CD4-positive, alpha-beta memory T cell (primary cell): ENCODE results near the gene G6PC3. TPM values are rescaled to one million over a fixed set of nuclear protein-coding genes. Genes with fewer than 3 reads are reported as not detected.
"Not testable (repeated sequence)": the region's sequence is repeated elsewhere in the genome, so short reads cannot be mapped to it uniquely, and the experiment has no call there.

Experiments
- CTCF ChIA-PET: fragments of 350-600 bp; sonication (Branson Sonifier 250); formaldehyde crosslinking; loops from one replicate; lab custom pipeline; 2021; ENCODE audit warnings: inconsistent platforms; ENCODE audit not compliant: partially characterized antibody; lab: Charles Lee
- POLR2A ChIA-PET: fragments of 350-600 bp; sonication (Branson Sonifier 250); formaldehyde crosslinking; loops from one replicate; lab custom pipeline; 2021; ENCODE audit not compliant: partially characterized antibody; lab: Charles Lee
- DNase-seq, 5 donors: peaks; one replicate each; pipeline versions ENCODE4 v3.0.0 to v3.0.0-alpha.2; 2020 to 2022; ENCODE audit warnings: mixed read lengths in 1 of 5
- H3K27ac ChIP-seq: one replicate; pipeline ENCODE4 v1.7.0; 2013; ENCODE audit warnings: low read depth, low read length
- H3K27me3 ChIP-seq: 2 replicates; pipeline ENCODE4 v1.7.0; 2013; ENCODE audit warnings: mild to moderate bottlenecking, low read length, moderate library complexity; ENCODE audit not compliant: insufficient read depth
- H3K36me3 ChIP-seq: 2 replicates; pipeline ENCODE4 v1.7.0; 2013; ENCODE audit warnings: mild to moderate bottlenecking, low read length, moderate library complexity; ENCODE audit not compliant: insufficient read depth
- H3K4me1 ChIP-seq: 2 replicates; pipeline ENCODE4 v1.7.0; 2013; ENCODE audit warnings: mild to moderate bottlenecking, low read length, moderate library complexity; ENCODE audit not compliant: insufficient read depth
- H3K4me3 ChIP-seq, 2 donors: one replicate each; pipeline ENCODE4 v1.7.0; 2013; ENCODE audit warnings: low read length in 2 of 2, mild to moderate bottlenecking in 1 of 2
- H3K9me3 ChIP-seq, 2 donors: one replicate each; pipeline ENCODE4 v1.7.0; 2013; ENCODE audit warnings: low read length in 2 of 2, control low read depth in 1 of 2; ENCODE audit not compliant: control insufficient read depth in 1 of 2
- H3K27ac Mint-ChIP-seq, 7 donors: one replicate each; pipeline ENCODE4 v1.8.0; 2020 to 2021; ENCODE audit warnings: mixed read lengths in 7 of 7, mild to moderate bottlenecking in 6 of 7, inconsistent platforms in 3 of 7, moderate library complexity in 3 of 7
- H3K27me3 Mint-ChIP-seq, 2 donors: one replicate each; pipeline ENCODE4 v1.8.0; 2020 to 2021; ENCODE audit warnings: mixed read lengths in 2 of 2
- H3K36me3 Mint-ChIP-seq, 2 donors: one replicate each; pipeline ENCODE4 v1.8.0; 2020 to 2021; ENCODE audit warnings: mixed read lengths in 2 of 2, inconsistent platforms in 1 of 2, mild to moderate bottlenecking in 1 of 2
- H3K4me1 Mint-ChIP-seq, 4 donors: one replicate each; pipeline ENCODE4 v1.8.0; 2020 to 2021; ENCODE audit warnings: mixed read lengths in 4 of 4, mild to moderate bottlenecking in 1 of 4
- H3K4me3 Mint-ChIP-seq, 8 donors: one replicate each; pipeline ENCODE4 v1.8.0; 2020 to 2021; ENCODE audit warnings: mixed read lengths in 8 of 8, mild to moderate bottlenecking in 7 of 8, moderate library complexity in 6 of 8, inconsistent platforms in 3 of 8
- H3K9me3 Mint-ChIP-seq, 8 donors: one replicate each; pipeline ENCODE4 v1.8.0; 2020 to 2021; ENCODE audit warnings: mixed read lengths in 8 of 8, mild to moderate bottlenecking in 5 of 8, inconsistent platforms in 3 of 8, moderate library complexity in 1 of 8
- intact Hi-C: fragments of 100-400 bp; cut with micrococcal nuclease; formaldehyde crosslinking; loops from one replicate; pipeline ENCODE4 v1.15.1; 2023
- polyA plus RNA-seq, 2 donors: library from polyadenylated mRNA; unstranded; fragments of 300-500 nt; fragmentation: Illumina TruSeq; gene quantifications; one replicate each; pipeline ENCODE4 v1.2.3, GENCODE V29; 2021
- total RNA-seq, 2 experiments: library from RNA; stranded (reverse); gene quantifications; one replicate each; pipeline ENCODE4 v1.2.3, GENCODE V29; 2021

Gene G6PC3
- total and polyA plus RNA-seq, 4 experiments from 2014 or later, result 10.6 to 17.9 (median 13.7) TPM

DNA sequence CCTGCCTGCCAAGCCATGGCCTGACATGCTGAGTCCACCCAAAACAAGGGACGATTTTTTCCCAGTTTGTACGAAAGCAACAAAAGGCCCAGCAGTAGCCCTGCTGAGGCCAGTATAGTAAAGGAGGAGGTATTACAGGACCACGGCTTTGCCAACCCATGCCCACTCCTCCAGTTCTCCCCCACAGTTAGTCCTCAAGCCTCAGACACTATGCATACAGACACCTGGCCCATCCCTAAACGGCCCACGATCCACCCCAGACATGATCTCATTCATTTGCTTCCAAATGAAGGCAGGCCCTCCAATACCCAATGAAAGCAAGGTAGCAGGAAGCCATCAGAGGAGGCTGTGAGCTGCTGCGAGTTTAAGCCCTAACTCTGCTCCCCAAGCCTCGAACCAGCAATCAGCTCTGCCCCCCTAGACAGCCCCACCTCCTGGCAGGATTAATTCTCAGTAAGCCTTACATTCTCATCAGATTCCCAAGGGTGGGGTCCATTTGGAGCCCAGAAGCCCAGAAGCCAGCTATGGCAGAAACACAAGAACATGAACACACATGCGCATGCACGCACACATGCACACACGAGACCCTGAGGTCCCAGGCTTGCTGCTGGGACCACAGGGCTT is 48.0 kb downstream of the G6PC3 start:
- Histone ChIP-seq H3K27ac (no peak overlapping the region), H3K9me3 (no peaks in the 10 kb centered on the region), H3K27me3 (no peaks in the 10 kb centered on the region), H3K4me3 (no peak overlapping the region), H3K4me1 (peaks cover 24% of the 10 kb centered on the region), H3K36me3 (peaks cover 9% of the 10 kb centered on the region)
- ChIA-PET CTCF (interaction anchor here (0.5 to 1.1 kb wide), 3 partner anchors 8 to 55 kb away, joined by 3 read pairs; no protein-coding TSS in a partner anchor), POLR2A (no interaction called here)
- Mint-ChIP-seq H3K9me3 (no peaks in the 10 kb centered on the region), H3K4me3 (no peak overlapping the region), H3K27me3 (no peaks in the 10 kb centered on the region), H3K4me1 (peaks cover 30 to 71% (median 42%) of the 10 kb centered on the region in 4 donors), H3K27ac (peak overlapping the region in 4 of 7 donors; percentile 8 to 87 (median 14)), H3K36me3 (peaks cover 8 to 22% of the 10 kb centered on the region in 2 donors)
- intact Hi-C loops, result no loop called here
- DNase-seq, result no peak

DNA sequence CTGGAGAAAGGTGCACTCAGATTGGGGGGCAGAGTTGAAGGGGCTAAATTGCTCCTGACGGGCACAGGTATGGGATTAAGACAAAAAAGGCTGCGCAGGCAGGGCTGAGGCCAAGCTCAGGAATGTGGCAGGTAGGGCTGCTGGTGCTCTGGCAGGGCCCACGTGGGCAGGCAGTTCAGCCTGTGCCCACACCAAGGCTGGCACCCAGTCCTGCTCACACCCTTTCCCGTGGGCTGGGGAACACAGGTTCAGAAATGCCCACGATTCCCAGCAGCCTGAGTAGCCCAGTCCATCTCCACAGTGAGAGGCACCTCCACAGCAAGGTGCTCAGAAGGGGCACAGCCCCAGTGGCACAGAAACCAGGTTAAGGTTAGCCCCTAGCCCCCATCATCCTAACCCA is 48.5 kb downstream of the G6PC3 start:
- H3K4me3 ChIP-seq, result no peak overlapping the region
- peaks cover 27% of the 10 kb centered on the region for H3K4me1 ChIP-seq
- H3K36me3 ChIP-seq, result peaks cover 8% of the 10 kb centered on the region
- no peak overlapping the region for H3K27ac ChIP-seq
- Mint-ChIP-seq H3K9me3 (no peaks in the 10 kb centered on the region), H3K36me3 (peaks cover 8 to 24% of the 10 kb centered on the region in 2 donors), H3K4me1 (peaks cover 30 to 73% (median 44%) of the 10 kb centered on the region in 4 donors), H3K27ac (peak overlapping the region in 3 of 7 donors; percentile 16 to 87 (median 63)), H3K27me3 (no peaks in the 10 kb centered on the region), H3K4me3 (no peak overlapping the region)
- POLR2A ChIA-PET, result no interaction called here
- H3K9me3 ChIP-seq, result no peaks in the 10 kb centered on the region
- no peaks in the 10 kb centered on the region for H3K27me3 ChIP-seq
- CTCF ChIA-PET, result interaction anchor here (0.5 kb wide), 1 partner anchor 54 kb away, joined by 3 read pairs; no protein-coding TSS in a partner anchor
- intact Hi-C loops, result no loop called here
- no peak for DNase-seq

DNA sequence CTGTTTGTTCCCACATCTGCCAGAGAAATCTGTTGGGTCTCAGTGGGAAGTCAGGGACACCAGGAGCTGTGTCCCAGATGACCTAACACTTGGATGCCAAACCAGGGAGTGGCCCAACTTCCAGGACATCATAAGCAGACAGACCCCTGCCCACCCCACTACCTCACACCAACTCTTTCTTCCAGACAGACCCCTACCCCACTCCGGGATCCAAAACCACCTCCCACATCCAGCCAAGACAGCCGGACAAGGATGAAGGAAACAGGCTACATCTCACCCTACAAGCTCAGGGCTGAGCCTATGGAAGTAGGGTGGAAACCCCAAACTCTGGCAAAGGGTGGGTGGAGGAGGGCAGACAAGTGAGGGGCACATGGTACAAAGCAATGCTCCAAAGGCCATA is 49.3 kb downstream of the G6PC3 start:
- Histone ChIP-seq H3K27ac (no peak overlapping the region), H3K27me3 (no peaks in the 10 kb centered on the region), H3K36me3 (peaks cover 8% of the 10 kb centered on the region), H3K4me3 (no peak overlapping the region), H3K9me3 (no peaks in the 10 kb centered on the region), H3K4me1 (peaks cover 30% of the 10 kb centered on the region)
- POLR2A ChIA-PET, result no interaction called here
- Mint-ChIP-seq H3K27me3 (no peaks in the 10 kb centered on the region), H3K4me1 (peaks cover 32 to 71% (median 47%) of the 10 kb centered on the region in 4 donors), H3K9me3 (no peaks in the 10 kb centered on the region), H3K27ac (peak overlapping the region in 2 of 7 donors; percentile 53 to 63), H3K4me3 (no peak overlapping the region), H3K36me3 (peaks cover 8 to 24% of the 10 kb centered on the region in 2 donors)
- CTCF ChIA-PET, result no interaction called here
- DNase-seq, result no peak
- intact Hi-C loops, result loop anchor here (5.0 to 10.0 kb wide), 3 partner anchors 177 to 845 kb away; partner anchors contain the start of genes C1QL1 and PPY

DNA sequence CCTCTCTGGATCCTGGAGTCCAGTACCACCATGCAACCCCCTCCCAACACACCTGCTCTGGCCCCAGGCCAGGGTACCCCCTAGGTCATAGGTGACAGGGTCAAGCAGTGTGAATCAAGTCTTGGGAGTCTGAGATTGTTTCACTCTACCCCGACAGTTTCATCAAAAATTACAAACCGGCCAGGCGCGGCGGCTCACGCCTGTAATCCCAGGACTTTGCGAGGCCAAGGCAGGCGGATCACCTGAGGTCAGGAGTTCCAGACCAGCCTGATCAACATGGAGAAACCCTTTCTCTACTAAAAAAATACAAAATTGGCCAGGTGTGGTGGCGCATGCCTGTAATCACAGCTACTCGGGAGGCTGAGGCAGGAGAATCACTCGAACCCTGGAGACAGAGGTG is 49.7 kb downstream of the G6PC3 start:
- not testable (repeated sequence) for H3K9me3 Mint-ChIP-seq

DNA sequence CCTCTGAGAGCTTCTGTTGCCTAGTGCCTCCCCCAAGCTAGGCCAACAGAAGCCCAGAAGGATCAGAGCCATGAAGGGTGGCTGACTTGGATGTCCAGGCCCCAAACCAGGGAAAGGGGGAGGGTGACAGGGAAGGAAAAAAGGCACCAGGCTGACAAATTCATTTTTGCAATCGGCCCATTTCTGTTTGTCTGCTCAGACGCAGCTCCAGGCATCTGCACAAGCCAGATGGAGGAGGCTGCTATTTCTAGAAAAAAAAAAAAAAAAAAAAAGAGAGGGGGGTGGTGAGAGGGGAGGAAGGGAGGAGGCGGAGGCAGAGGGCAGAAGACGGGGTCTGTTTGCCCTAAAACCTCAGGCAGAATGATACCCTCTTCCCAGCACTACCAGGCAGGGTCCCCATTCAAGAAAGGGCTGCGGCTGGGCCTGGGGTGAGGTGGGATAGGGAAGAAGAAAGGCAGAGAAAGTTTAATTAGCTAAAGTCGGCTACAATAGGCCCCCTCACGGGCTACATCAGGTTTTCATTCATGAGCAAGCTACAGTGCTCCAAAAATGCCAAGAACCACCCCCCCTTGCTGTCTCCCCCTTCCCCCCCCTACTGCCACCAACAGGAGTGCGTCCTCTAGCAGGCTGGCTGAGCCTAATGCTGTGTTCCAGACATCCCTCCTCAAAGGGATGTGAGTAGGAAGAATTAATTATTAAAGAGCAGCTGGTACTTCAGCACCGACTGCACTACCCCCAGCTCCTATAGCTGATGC is 50.5 kb downstream of the G6PC3 start:
- H3K27ac Mint-ChIP-seq, result peak overlapping the region in 6 of 7 donors; percentile 94 to 97 (median 96)
- peaks cover 8 to 20% of the 10 kb centered on the region in 2 donors for H3K36me3 Mint-ChIP-seq
- no peaks in the 10 kb centered on the region for H3K27me3 ChIP-seq
- H3K27me3 Mint-ChIP-seq, result no peaks in the 10 kb centered on the region
- no peaks in the 10 kb centered on the region for H3K9me3 ChIP-seq
- no peak overlapping the region for H3K4me3 ChIP-seq
- ChIA-PET POLR2A (interaction anchor here (0.8 to 3.0 kb wide), 2 partner anchors 10 to 100 kb away, joined by 3 to 29 read pairs; partner anchors contain the start of gene UBTF), CTCF (interaction anchor here (0.6 to 0.7 kb wide), 2 partner anchors 43 to 210 kb away, joined by 3 read pairs; no protein-coding TSS in a partner anchor)
- peak overlapping the region in 7 of 8 donors; percentile 73 to 94 (median 92) for H3K4me3 Mint-ChIP-seq
- peaks cover 32 to 67% (median 47%) of the 10 kb centered on the region in 4 donors for H3K4me1 Mint-ChIP-seq
- H3K36me3 ChIP-seq, result peaks cover 5% of the 10 kb centered on the region
- H3K9me3 Mint-ChIP-seq, result no peaks in the 10 kb centered on the region
- intact Hi-C loops, result loop anchor here (5.0 to 10.0 kb wide), 3 partner anchors 179 to 844 kb away; partner anchors contain the start of genes C1QL1 and PPY
- H3K4me1 ChIP-seq, result peaks cover 30% of the 10 kb centered on the region
- H3K27ac ChIP-seq, result no peak overlapping the region
- DNase-seq, result no peak

More for the DNA sequence above, 49.7 kb downstream of the G6PC3 start:
- H3K4me3 ChIP-seq, H3K27me3 Mint-ChIP-seq, H3K27ac ChIP-seq, DNase-seq, CTCF ChIA-PET, H3K36me3 ChIP-seq, H3K9me3 ChIP-seq, H3K27me3 ChIP-seq: not testable (repeated sequence)
- Mint-ChIP-seq H3K4me3 (peak overlapping the region in 3 of 8 donors; percentile 10 to 46 (median 39)), H3K36me3 (peaks cover 8 to 23% of the 10 kb centered on the region in 2 donors), H3K4me1 (peaks cover 32 to 71% (median 47%) of the 10 kb centered on the region in 4 donors), H3K27ac (peak overlapping the region in 3 of 7 donors; percentile 35 to 54 (median 37))
- peaks cover 30% of the 10 kb centered on the region for H3K4me1 ChIP-seq
- POLR2A ChIA-PET, result interaction anchor here (0.8 kb wide), 1 partner anchor 9 kb away, joined by 3 read pairs; no protein-coding TSS in a partner anchor
- intact Hi-C loops, result loop anchor here (5.0 to 10.0 kb wide), 3 partner anchors 178 to 845 kb away; partner anchors contain the start of genes C1QL1 and PPY

DNA sequence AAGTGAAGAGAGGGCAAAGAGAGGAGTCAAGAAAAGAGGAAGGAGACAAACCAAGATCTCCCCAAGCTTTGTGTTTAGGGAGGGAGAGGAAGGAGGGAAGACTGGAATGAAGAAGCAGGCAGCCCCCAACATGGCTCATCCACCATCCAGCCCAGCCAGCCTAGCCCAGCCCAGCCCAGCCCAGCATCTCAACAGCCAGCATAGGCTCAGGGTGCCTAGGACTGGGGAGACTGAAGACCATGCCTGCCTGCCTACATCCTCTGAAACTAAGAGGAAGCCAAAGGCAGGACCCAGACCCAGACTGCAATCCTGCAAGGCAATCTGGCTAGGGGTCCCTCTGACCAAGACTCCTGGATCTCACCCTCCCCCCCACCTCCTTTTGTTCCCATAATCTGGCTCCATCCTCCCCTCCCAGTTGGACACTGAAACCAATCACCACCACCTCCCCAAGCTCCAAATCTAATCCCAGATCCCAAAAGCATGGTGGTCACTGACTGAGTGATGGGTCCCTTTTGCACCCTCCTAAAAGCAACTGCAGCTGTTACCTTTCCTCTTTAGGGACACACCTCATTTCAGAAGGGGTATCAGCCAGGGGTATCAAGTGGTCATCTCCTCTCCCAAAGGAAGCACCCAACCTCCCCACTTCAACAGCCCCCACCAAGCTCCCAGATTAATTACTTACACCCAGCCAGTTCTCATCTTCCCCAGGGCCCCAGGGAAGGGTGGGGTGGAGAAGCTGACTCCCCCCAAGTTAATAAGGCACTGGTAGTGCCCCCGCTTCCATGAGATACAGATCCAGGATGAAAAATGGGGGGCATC is 51.7 kb downstream of the G6PC3 start:
- DNase-seq, result no peak
- CTCF ChIA-PET, result interaction anchor here (0.8 to 1.8 kb wide), 3 partner anchors 18 to 209 kb away, joined by 3 to 7 read pairs (median 5); no protein-coding TSS in a partner anchor
- H3K27ac ChIP-seq, result peak overlapping the region; percentile 67
- peak overlapping the region; percentile 78 to 93 for H3K4me3 ChIP-seq
- Mint-ChIP-seq H3K27ac (peak overlapping the region; percentile 87 to 97 (median 95)), H3K4me3 (peak overlapping the region; percentile 90 to 95 (median 92)), H3K4me1 (peaks cover 29 to 57% (median 43%) of the 10 kb centered on the region in 4 donors), H3K27me3 (no peaks in the 10 kb centered on the region), H3K9me3 (no peaks in the 10 kb centered on the region), H3K36me3 (peaks cover 0 to 14% of the 10 kb centered on the region in 2 donors)
- intact Hi-C loops, result loop anchor here (2.0 to 10.0 kb wide), 4 partner anchors 115 to 843 kb away; partner anchors contain the start of genes C1QL1 and PPY
- POLR2A ChIA-PET, result interaction anchor here (1.2 to 3.0 kb wide), 12 partner anchors 11 to 202 kb away, joined by 3 to 29 read pairs (median 8); partner anchors contain the start of genes LSM12, SLC25A39, TMEM101 and TMUB2
- peaks cover 30% of the 10 kb centered on the region for H3K4me1 ChIP-seq
- H3K9me3 ChIP-seq, result no peaks in the 10 kb centered on the region
- no peaks in the 10 kb centered on the region for H3K36me3 ChIP-seq
- no peaks in the 10 kb centered on the region for H3K27me3 ChIP-seq
